ENCODE data around the gene METTL16. TPM values are rescaled to one million over a fixed set of nuclear protein-coding genes. Genes with fewer than 3 reads are reported as not detected.

Gene METTL16
- total RNA-seq, 1 experiment from 2014 or later, result 28.6 TPM

DNA sequence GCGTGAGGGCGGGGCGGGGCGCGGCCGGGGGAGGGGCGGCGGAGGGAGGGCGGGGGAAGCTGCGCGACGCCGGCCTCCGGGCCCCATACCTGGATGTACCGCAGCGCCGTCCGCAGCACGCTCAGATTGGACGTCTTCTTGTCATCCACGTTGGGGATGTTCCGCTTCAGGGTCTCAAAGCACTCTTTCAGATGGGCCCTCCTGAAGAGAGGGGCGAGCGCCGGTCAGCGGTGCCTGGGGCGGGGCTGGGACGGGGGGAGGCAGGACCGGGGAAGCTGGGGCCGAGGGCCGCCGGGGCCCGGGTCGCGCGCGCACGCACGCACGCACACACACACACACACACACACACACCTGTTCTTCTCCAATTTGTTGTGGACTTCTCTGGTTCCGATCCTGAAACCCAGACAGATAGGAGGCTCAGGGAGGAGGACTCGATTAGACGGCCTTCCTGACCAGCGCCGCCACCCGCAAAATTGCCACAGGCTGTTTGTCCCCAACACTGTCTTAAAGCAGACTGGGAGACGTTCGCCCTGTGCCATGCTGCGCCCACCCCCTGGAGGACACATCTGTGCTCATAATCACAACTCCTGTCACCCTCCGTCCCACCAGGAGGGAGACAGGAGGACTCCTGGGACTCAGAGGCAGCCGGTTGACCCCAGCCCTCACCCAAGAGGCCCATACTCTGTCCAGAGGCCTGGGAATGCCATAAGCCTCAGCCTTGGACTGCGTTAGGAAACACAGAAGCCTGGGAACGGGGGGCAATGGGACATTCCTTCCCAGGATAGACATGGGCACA lies 117.5 kb downstream of the METTL16 start:
- intact Hi-C loops (cut with micrococcal nuclease; ENCODE audit: unreplicated experiment), result no loop called here
- peak overlapping the region; percentile 77 for H3K4me3 Mint-ChIP-seq (ENCODE audit: low read depth, unreplicated experiment)
- H3K36me3 Mint-ChIP-seq (ENCODE audit: insufficient read depth, unreplicated experiment), result peaks cover 78% of the 10 kb centered on the region
- H3K27me3 Mint-ChIP-seq (ENCODE audit: unreplicated experiment), result no peaks in the 10 kb centered on the region
- H3K27ac Mint-ChIP-seq (ENCODE audit: unreplicated experiment), result peak overlapping the region; percentile 94
- TF ChIP-seq CTCF (IDR thresholded peaks at IDR 0.05; ENCODE audit: unreplicated experiment), result no peak
- no TSS peak for BruUV-seq (replicated peaks)
- no peaks in the 10 kb centered on the region for H3K9me3 Mint-ChIP-seq (ENCODE audit: low read depth, unreplicated experiment)
- peaks cover 30% of the 10 kb centered on the region for H3K4me1 Mint-ChIP-seq (ENCODE audit: low read depth, unreplicated experiment)
- no peak for DNase-seq
- CTCF ChIA-PET, result interaction anchor here (0.6 to 2.2 kb wide), 2 partner anchors 12 to 638 kb away, joined by 3 to 10 read pairs; no protein-coding TSS in a partner anchor

- CTCF ChIA-PET, result interaction anchor here (0.6 to 2.2 kb wide), 4 partner anchors 8 to 639 kb away, joined by 3 to 10 read pairs (median 4); no protein-coding TSS in a partner anchor
- BruUV-seq (replicated peaks), result no TSS peak
- Mint-ChIP-seq H3K4me3 (ENCODE audit: low read depth, unreplicated experiment) (peak overlapping the region; percentile 77), H3K4me1 (ENCODE audit: low read depth, unreplicated experiment) (peaks cover 38% of the 10 kb centered on the region), H3K36me3 (ENCODE audit: insufficient read depth, unreplicated experiment) (peaks cover 78% of the 10 kb centered on the region), H3K27ac (ENCODE audit: unreplicated experiment) (peak overlapping the region; percentile 73), H3K27me3 (ENCODE audit: unreplicated experiment) (no peaks in the 10 kb centered on the region), H3K9me3 (ENCODE audit: low read depth, unreplicated experiment) (no peaks in the 10 kb centered on the region)
- intact Hi-C loops (cut with micrococcal nuclease; ENCODE audit: unreplicated experiment), result no loop called here
- TF ChIP-seq CTCF (IDR thresholded peaks at IDR 0.05; ENCODE audit: unreplicated experiment), result no peak
- peak; percentile 82 for DNase-seq
Observed at GRCh38 chr17:2393174-2393953, 118.3 kb downstream of the METTL16 start.

DNA sequence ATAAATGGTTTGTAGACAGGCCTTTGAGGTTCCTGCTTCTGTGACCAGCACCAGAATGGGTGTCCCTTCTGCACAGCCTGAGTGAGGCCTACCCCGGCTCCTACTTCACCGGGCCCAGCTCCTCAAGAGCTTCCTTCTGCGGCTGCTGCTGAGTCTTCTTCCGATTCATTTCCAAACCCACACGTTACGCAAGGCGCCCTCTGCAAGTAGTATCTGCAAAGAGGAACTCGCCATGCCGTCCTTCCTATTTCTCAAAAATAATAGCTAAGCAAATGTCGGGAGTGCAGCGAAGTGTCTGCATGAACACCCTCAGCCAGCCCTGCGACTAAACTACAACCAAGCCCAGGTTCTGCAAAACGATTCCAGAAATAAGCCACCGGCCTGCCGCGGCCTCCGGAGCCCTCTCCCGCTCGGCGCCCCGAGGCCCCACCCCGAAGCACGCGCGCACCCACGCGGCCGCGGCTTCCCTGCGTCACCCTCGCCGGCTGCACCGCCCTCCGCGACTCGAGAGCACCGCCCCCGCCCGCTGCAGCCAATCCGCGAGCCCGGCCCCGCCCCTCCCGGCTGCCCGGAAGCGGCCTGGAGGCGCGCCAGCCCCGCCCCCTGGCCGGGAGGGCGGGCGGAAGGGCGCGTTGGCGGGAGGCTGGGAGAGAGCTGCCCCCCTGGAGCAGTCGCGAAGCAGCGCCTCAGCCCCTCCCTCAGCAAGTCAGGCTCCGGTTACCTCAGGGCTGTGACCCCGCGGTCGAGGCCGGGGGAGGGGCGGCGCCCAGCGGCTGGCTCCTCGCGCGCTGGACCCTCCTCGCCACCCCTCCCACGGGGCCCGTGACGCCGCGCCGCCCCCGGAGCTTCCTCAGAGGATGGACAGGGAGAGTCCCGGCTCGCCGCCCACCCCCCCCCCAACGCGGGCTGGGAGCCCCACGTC lies 119.2 kb downstream of the METTL16 start:
- peak; percentile 95 for DNase-seq
- no peak for TF ChIP-seq CTCF (IDR thresholded peaks at IDR 0.05; ENCODE audit: unreplicated experiment)
- H3K27ac Mint-ChIP-seq (ENCODE audit: unreplicated experiment), result peak overlapping the region; percentile 88
- CTCF ChIA-PET, result interaction anchor here (0.8 to 2.2 kb wide), 4 partner anchors 9 to 24 kb away, joined by 4 to 10 read pairs (median 4); no protein-coding TSS in a partner anchor
- no peaks in the 10 kb centered on the region for H3K27me3 Mint-ChIP-seq (ENCODE audit: unreplicated experiment)
- BruUV-seq (replicated peaks), result TSS peak; percentile 57
- intact Hi-C loops (cut with micrococcal nuclease; ENCODE audit: unreplicated experiment), result no loop called here
- no peaks in the 10 kb centered on the region for H3K9me3 Mint-ChIP-seq (ENCODE audit: low read depth, unreplicated experiment)
- H3K4me1 Mint-ChIP-seq (ENCODE audit: low read depth, unreplicated experiment), result peaks cover 42% of the 10 kb centered on the region
- H3K36me3 Mint-ChIP-seq (ENCODE audit: insufficient read depth, unreplicated experiment), result peaks cover 77% of the 10 kb centered on the region
- peak overlapping the region; percentile 77 for H3K4me3 Mint-ChIP-seq (ENCODE audit: low read depth, unreplicated experiment)
